Bronchus fibroblast of lung (primary cell): ENCODE results near the gene MAP1LC3B2. TPM values are rescaled to one million over a fixed set of nuclear protein-coding genes. Genes with fewer than 3 reads are reported as not detected.

Experiments used
- total RNA-seq: library from RNA; depleted of rRNA; stranded (reverse); fragments of >200 nt; gene quantifications from 2 replicates; pipeline ENCODE4 v1.2.3, GENCODE V29; 2015

The MAP1LC3B2 gene
- total RNA-seq = 0.17 and 0.30 TPM in 2 replicates

DNA sequence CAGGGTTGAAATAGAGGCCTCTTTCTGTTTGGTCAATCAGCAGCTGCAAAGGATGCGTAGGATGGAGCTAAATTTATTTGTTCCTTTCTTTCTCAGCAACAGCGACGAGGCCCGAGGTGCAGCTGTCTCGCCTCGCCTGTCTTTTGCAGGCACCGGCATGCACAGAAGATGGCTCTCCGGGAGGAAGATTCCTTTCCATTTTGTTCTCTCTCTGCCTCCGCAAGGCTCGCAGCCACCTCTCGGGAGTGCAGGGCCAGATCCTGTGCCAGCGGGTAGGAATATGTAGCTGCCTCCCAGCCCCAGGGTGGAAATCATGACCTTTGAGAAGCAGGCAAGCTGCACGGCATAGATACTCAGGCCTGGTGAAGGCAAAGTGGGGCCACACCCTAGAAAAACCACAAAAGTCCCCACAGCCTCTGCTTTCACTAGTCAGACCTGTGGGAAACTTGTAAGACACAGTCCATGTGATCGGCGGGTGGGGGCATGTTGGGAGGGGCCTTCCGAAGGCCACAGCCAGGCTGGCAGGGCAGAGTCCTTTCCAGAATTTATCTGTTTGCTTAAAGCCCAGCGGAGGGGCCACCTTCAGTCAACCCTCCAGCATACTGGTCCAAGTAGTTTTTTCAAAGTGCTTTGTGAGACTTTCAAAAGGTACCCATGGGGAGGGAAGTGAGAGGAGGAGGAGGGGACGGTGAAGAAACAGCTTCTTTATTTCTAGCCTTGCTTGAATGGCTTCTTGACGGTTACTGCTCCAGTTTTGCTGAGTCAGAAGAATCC lies at the start of gene MAP1LC3B2:
MAP1LC3B2 (plus strand) TSS at position 220 of the 774 bp plus-strand sequence. CDS start 16,562 bp downstream, outside the sequence.

Other genes with a start within 250 kb of the MAP1LC3B2 start
- 22.2 and 23.9 TPM in 2 replicates for gene SPRING1, start 178.7 kb downstream of the MAP1LC3B2 start, total RNA-seq
- 5.2 and 6.4 TPM in 2 replicates for gene RNFT2, start 178.9 kb downstream of the MAP1LC3B2 start, total RNA-seq